ENCODE data around the gene CHRNB1.

GRCh38 chr17:7448461-7448860 is 3.6 kb downstream of the CHRNB1 start:
- no peak for TF ChIP-seq CTCF (IDR thresholded peaks at IDR 0.05)
- no peak for TF ChIP-seq POLR2A (IDR thresholded peaks at IDR 0.05)
- TF ChIP-seq EP300 (IDR thresholded peaks at IDR 0.05) = no peak

All from tibial nerve (tissue), 4 donors.